Osteocyte (in vitro differentiated cells): ENCODE results near the gene SCRT2. TPM values are rescaled to one million over a fixed set of nuclear protein-coding genes. Genes with fewer than 3 reads are reported as not detected.
"Not testable (repeated sequence)": the region's sequence is repeated elsewhere in the genome, so short reads cannot be mapped to it uniquely, and the experiment has no call there.

Experiments
- DNase-seq: peaks from one replicate; pipeline ENCODE4 v3.0.0; 2021; ENCODE audit warnings: mixed read lengths; ENCODE audit not compliant: unreplicated experiment; ENCODE audit errors: extremely low spot score
- H3K27ac Mint-ChIP-seq: one replicate; pipeline ENCODE4 v1.8.0; 2021; ENCODE audit warnings: mild to moderate bottlenecking, mixed read lengths; ENCODE audit not compliant: unreplicated experiment
- H3K27me3 Mint-ChIP-seq: one replicate; pipeline ENCODE4 v1.8.0; 2021; ENCODE audit warnings: mixed read lengths; ENCODE audit not compliant: unreplicated experiment
- H3K36me3 Mint-ChIP-seq: one replicate; pipeline ENCODE4 v1.8.0; 2021; ENCODE audit warnings: mixed read lengths; ENCODE audit not compliant: unreplicated experiment
- H3K4me1 Mint-ChIP-seq: one replicate; pipeline ENCODE4 v1.8.0; 2021; ENCODE audit warnings: mixed read lengths; ENCODE audit not compliant: unreplicated experiment
- H3K4me3 Mint-ChIP-seq: one replicate; pipeline ENCODE4 v1.8.0; 2021; ENCODE audit warnings: mild to moderate bottlenecking, moderate library complexity, mixed read lengths; ENCODE audit not compliant: unreplicated experiment
- H3K9me3 Mint-ChIP-seq: one replicate; pipeline ENCODE4 v1.8.0; 2021; ENCODE audit warnings: mixed read lengths; ENCODE audit not compliant: unreplicated experiment
- CTCF ChIP-seq: fragments of 200-600 bp; sonication (generic); IDR thresholded peaks from 2 replicates; pipeline ENCODE4 v1.5.0; 2021; ENCODE audit warnings: antibody characterized with exemption, mild to moderate bottlenecking, moderate library complexity
- total RNA-seq: library from RNA; stranded (reverse); gene quantifications from 2 replicates; pipeline ENCODE4 v1.2.1, GENCODE V29; 2021

The SCRT2 gene
- total RNA-seq, 1 donor from 2014 or later: not detected

- no peaks in the 10 kb centered on the region for H3K36me3 Mint-ChIP-seq
- H3K4me3 Mint-ChIP-seq: no peak overlapping the region
- H3K27ac Mint-ChIP-seq: no peak overlapping the region
- peaks cover 24% of the 10 kb centered on the region for H3K27me3 Mint-ChIP-seq
- H3K9me3 Mint-ChIP-seq: no peaks in the 10 kb centered on the region
- no peak for TF ChIP-seq CTCF
- no peaks in the 10 kb centered on the region for H3K4me1 Mint-ChIP-seq
- DNase-seq: no peak
Measured at GRCh38 chr20:695165-695866, 19.7 kb upstream of the SCRT2 start.

GRCh38 chr20:694496-694895 is 18.9 kb upstream of the SCRT2 start:
- no peak for TF ChIP-seq CTCF
- Mint-ChIP-seq H3K4me3 (no peak overlapping the region), H3K4me1 (no peaks in the 10 kb centered on the region), H3K36me3 (no peaks in the 10 kb centered on the region), H3K27me3 (peaks cover 24% of the 10 kb centered on the region), H3K27ac (no peak overlapping the region), H3K9me3 (no peaks in the 10 kb centered on the region)
- DNase-seq: no peak

- not testable (repeated sequence) for H3K4me1 Mint-ChIP-seq, DNase-seq, H3K36me3 Mint-ChIP-seq, H3K4me3 Mint-ChIP-seq, H3K9me3 Mint-ChIP-seq, H3K27ac Mint-ChIP-seq
- peaks cover 31% of the 10 kb centered on the region for H3K27me3 Mint-ChIP-seq
Measured at GRCh38 chr20:693786-694185, 18.2 kb upstream of the SCRT2 start.

GRCh38 chr20:692044-692443 is 16.4 kb upstream of the SCRT2 start:
- H3K4me3 Mint-ChIP-seq: no peak overlapping the region
- no peaks in the 10 kb centered on the region for H3K36me3 Mint-ChIP-seq
- no peaks in the 10 kb centered on the region for H3K9me3 Mint-ChIP-seq
- TF ChIP-seq CTCF: no peak
- no peaks in the 10 kb centered on the region for H3K4me1 Mint-ChIP-seq
- peaks cover 38% of the 10 kb centered on the region for H3K27me3 Mint-ChIP-seq
- no peak overlapping the region for H3K27ac Mint-ChIP-seq
- DNase-seq: no peak

GRCh38 chr20:689947-690346 is 14.3 kb upstream of the SCRT2 start:
- no peak overlapping the region for H3K27ac Mint-ChIP-seq
- no peaks in the 10 kb centered on the region for H3K4me1 Mint-ChIP-seq
- H3K27me3 Mint-ChIP-seq: peaks cover 38% of the 10 kb centered on the region
- no peak for DNase-seq
- no peaks in the 10 kb centered on the region for H3K36me3 Mint-ChIP-seq
- H3K4me3 Mint-ChIP-seq: no peak overlapping the region
- no peak for TF ChIP-seq CTCF
- H3K9me3 Mint-ChIP-seq: no peaks in the 10 kb centered on the region

GRCh38 chr20:689348-689747 is 13.7 kb upstream of the SCRT2 start:
- no peak for DNase-seq
- Mint-ChIP-seq H3K4me1 (no peaks in the 10 kb centered on the region), H3K27me3 (peaks cover 38% of the 10 kb centered on the region), H3K9me3 (no peaks in the 10 kb centered on the region), H3K27ac (no peak overlapping the region), H3K4me3 (no peak overlapping the region), H3K36me3 (no peaks in the 10 kb centered on the region)
- TF ChIP-seq CTCF: no peak
